GM10266 (cell line): Measurements from ENCODE around the gene ANKMY1.
"Not testable (repeated sequence)": the region's sequence is repeated elsewhere in the genome, so short reads cannot be mapped to it uniquely, and the experiment has no call there.

Experiments used
- DNase-seq: peaks from one replicate; pipeline ENCODE4 v3.0.0; 2012; ENCODE audit errors: extremely low spot score
- CTCF ChIP-seq: IDR thresholded peaks from 2 replicates; pipeline ENCODE4 v1.5.1; 2012; ENCODE audit warnings: mild to moderate bottlenecking, low read depth; ENCODE audit not compliant: control insufficient read depth, insufficient read depth; ENCODE audit errors: missing control alignments

Gene ANKMY1

DNA sequence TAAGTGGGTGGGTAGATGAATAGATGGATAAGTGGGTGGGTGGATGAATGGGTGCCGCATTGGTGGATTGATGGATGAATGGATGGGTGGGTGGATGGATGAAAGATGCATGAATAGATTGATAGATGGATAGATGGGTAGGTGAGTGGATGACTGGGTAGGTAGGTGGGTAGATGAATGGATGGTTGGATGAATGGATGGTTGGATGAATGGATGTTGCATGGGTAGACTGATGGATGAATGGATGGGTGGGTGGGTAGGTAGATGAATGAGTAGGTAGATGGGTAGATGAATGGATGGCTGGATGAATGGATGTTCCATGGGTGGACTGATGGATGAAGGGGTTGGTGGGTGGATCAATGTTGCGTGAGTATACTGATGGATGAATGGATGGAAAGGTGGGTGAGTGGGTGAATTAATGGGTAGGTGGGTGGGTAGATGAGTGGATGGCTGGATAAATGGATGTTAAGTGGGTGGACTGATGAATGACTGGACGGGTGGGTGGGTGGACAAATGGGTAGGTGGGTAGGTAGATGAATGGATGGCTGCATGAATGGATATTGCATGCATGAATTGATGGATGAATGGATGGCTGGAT is 30.5 kb downstream of the ANKMY1 start:
- no peak for TF ChIP-seq CTCF
- no peak for DNase-seq

- DNase-seq = no peak
- no peak for TF ChIP-seq CTCF
Observed at GRCh38 chr2:240526521-240526920, 31.3 kb downstream of the ANKMY1 start.

- DNase-seq = no peak
- no peak for TF ChIP-seq CTCF
Observed at GRCh38 chr2:240525802-240526201, 32.0 kb downstream of the ANKMY1 start.

- DNase-seq = no peak
- no peak for TF ChIP-seq CTCF
Observed at GRCh38 chr2:240524963-240525718, 32.6 kb downstream of the ANKMY1 start.

DNA sequence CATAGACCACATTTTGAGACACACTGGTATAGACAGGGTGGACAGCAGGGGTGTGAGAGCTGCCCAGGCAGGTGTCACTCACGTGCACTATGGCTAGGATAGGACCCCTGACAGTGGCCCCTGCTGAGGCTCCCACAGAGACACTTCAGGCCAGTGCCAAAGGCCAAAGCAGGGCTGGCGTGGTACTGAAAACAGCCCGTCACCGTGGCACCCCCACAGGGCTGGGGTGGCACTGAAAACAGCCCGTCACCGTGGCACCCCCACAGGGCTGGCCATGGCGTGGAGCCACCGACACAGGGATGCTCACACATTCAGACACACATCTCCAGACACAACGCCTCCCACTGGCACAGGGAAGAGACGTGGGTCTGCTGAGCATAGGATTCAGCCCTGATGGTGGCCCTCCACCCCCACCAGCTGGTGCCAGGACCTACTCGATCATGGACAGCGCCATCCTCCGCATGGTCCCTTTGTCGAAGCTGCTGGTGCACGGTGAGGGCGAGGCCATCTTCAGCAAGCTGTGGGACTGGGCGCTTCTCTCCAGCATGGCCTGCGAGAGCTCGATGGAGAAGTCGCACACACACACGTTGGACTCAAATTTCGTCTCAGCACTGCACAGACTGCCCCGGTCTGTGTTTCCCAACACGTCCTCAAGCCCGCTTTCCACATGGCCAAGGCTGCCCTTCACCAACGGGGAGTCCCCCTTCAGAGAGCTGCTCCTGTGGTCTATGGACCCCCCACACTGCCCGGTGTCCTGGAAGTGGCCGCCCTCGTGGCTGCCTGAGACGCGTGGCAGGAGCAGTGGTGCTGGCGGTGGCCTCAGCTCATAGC is 34.1 kb downstream of the ANKMY1 start:
- DNase-seq = no peak
- TF ChIP-seq CTCF = no peak

DNA sequence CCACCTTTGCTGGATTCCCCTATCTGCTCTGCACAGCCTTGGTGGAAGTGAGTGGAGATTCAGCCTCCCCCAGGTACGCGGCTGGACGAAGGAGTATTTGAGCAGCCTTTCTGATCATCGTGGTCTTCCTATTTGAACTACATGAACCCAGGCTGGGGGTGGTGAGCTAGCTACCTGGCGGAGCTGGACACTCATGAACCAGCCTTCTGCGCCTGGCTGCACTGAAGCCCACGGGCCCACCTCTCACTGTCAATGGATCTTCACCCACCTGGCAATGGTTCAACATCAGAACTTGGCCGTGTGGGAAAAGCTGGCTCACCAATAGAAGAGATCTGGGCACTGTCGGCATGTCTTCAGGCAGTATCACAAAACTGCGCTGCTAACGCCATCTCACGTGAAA is 35.4 kb downstream of the ANKMY1 start:
- TF ChIP-seq CTCF = no peak
- no peak for DNase-seq

DNA sequence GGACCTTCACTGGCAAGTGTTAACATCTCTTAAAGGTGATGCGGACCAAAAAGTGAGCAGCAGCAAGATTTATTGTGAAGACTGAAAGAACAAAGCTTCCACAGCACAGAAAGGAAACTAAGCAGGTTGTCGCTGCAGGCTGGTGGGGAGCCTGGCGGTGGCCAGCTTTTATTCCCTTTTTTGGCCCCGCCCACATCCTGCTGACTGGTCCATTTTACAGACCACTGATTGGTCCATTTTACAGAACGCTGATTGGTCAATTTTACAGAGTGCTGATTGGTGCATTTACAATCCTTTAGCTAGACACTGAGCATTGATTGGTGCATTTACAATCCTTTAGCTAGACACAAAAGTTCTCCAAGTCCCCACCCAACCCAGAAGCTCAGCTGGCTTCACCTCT is 35.9 kb downstream of the ANKMY1 start:
- DNase-seq = not testable (repeated sequence)
